Measurements from ENCODE around the gene TAC4. TPM values are rescaled to one million over a fixed set of nuclear protein-coding genes. Genes with fewer than 3 reads are reported as not detected.

Gene TAC4
- total RNA-seq, 1 donor from 2014 or later: not detected

DNA sequence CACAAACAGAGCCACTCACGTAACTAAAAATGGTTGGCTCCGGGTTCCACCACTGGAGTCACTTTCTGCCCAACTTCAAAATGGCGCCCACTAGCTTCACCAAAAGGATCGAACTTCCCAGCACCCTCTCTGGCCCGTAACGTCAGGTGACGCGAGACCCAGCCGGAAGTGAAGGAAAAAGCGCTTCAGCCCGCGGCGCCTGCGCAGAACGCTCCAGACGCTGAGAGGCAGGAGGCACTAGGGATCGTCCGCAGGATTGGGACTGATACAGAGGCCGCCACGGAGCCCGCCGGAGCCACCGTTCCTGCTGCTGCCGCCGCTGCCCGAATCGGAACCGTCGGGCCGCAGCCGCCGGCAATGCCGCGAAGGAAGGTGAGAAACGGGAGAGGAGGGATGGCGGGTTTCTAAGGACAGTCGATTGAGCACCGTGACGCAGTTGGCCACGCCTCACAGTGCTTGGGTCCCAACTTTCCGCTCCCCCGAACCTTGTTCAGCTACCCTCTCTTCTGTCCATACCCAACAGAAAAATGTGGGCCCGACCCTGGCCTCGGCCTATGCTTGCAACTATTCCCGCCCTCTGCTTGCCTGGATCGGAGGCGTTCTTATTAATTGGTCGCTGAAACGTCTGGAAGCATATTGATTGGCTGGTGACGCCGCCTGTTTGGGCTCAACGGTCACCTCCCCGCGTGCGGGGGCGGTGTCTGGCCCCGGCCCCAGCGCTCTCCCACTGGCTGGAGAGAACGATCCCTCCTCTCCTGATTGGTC is 59.2 kb downstream of the TAC4 start, which contains the start of gene KAT7:
TSS of gene KAT7 (plus strand) at position 204 of the 765 bp plus-strand sequence. CDS start at position 358, 154 bp downstream.
- intact Hi-C loops (cut with DNase I): no loop called here
- peak within 1 kb of the TSS; percentile 100 for H3K27ac ChIP-seq
- H3K4me1 ChIP-seq: peaks cover 27% of the 10 kb centered on the region
- DNase-seq (peak; percentile 99), ATAC-seq (peak; percentile 97)
- no peaks in the 10 kb centered on the region for H3K9me3 ChIP-seq
- TF ChIP-seq, protein P1, sequence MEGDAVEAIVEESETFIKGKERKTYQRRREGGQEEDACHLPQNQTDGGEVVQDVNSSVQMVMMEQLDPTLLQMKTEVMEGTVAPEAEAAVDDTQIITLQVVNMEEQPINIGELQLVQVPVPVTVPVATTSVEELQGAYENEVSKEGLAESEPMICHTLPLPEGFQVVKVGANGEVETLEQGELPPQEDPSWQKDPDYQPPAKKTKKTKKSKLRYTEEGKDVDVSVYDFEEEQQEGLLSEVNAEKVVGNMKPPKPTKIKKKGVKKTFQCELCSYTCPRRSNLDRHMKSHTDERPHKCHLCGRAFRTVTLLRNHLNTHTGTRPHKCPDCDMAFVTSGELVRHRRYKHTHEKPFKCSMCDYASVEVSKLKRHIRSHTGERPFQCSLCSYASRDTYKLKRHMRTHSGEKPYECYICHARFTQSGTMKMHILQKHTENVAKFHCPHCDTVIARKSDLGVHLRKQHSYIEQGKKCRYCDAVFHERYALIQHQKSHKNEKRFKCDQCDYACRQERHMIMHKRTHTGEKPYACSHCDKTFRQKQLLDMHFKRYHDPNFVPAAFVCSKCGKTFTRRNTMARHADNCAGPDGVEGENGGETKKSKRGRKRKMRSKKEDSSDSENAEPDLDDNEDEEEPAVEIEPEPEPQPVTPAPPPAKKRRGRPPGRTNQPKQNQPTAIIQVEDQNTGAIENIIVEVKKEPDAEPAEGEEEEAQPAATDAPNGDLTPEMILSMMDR (IDR thresholded peaks at IDR 0.05): no peak
- peaks cover 21% of the 10 kb centered on the region for H3K36me3 ChIP-seq
- H3K4me3 ChIP-seq: peak within 1 kb of the TSS; percentile 100
- H3K27me3 ChIP-seq: no peaks in the 10 kb centered on the region

Other genes starting within 250 kb of the TAC4 start
- gene SPOP, start 170.0 kb downstream of the TAC4 start, total RNA-seq: 87.3 TPM
- 48.1 TPM for gene SLC35B1, start 140.1 kb downstream of the TAC4 start, total RNA-seq
- gene FAM117A, start 83.9 kb downstream of the TAC4 start, total RNA-seq: 11.8 TPM
- 61.4 TPM for gene KAT7, start 59.4 kb downstream of the TAC4 start, total RNA-seq
- gene DLX4, start 121.1 kb upstream of the TAC4 start, total RNA-seq: 2.1 TPM
- gene DLX3, start 147.2 kb upstream of the TAC4 start, total RNA-seq: 0.69 TPM
- gene ITGA3, start 208.0 kb upstream of the TAC4 start, total RNA-seq: 212 TPM
- gene PDK2, start 247.3 kb upstream of the TAC4 start, total RNA-seq: 30.2 TPM

Measured in upper lobe of right lung (tissue), 1 donor.